Measurements from ENCODE around the gene PDPK1. TPM values are rescaled to one million over a fixed set of nuclear protein-coding genes. Genes with fewer than 3 reads are reported as not detected.

The PDPK1 gene
- total RNA-seq, 1 donor = 29.9 TPM

GRCh38 chr16:2586241-2586640 lies 48.4 kb downstream of the PDPK1 start:
- no peak for DNase-seq (ENCODE audit: low read depth)
- TF ChIP-seq CTCF (IDR thresholded peaks at IDR 0.05; ENCODE audit: insufficient read depth, low read length) = no peak

GRCh38 chr16:2586901-2587480 lies 49.2 kb downstream of the PDPK1 start:
- no peak for DNase-seq (ENCODE audit: low read depth)
- H3K4me3 ChIP-seq (ENCODE audit: low read depth, low read length) = no peak overlapping the region
- no peak for TF ChIP-seq CTCF (IDR thresholded peaks at IDR 0.05; ENCODE audit: insufficient read depth, low read length)

More at GRCh38 chr16:2586241-2586640, 48.4 kb downstream of the PDPK1 start:
- H3K4me3 ChIP-seq (ENCODE audit: low read depth, low read length) = no peak overlapping the region

GRCh38 chr16:2587891-2588565 lies 50.2 kb downstream of the PDPK1 start:
- H3K4me3 ChIP-seq (ENCODE audit: low read depth, low read length) = no peak overlapping the region
- DNase-seq (ENCODE audit: low read depth) = no peak
- TF ChIP-seq CTCF (IDR thresholded peaks at IDR 0.05; ENCODE audit: insufficient read depth, low read length) = no peak

- H3K4me3 ChIP-seq (ENCODE audit: low read depth, low read length) = no peak overlapping the region
- TF ChIP-seq CTCF (IDR thresholded peaks at IDR 0.05; ENCODE audit: insufficient read depth, low read length) = no peak
- DNase-seq (ENCODE audit: low read depth) = no peak
Measured at GRCh38 chr16:2591476-2592240, 53.8 kb downstream of the PDPK1 start.

- no peak for DNase-seq (ENCODE audit: low read depth)
- H3K4me3 ChIP-seq (ENCODE audit: low read depth, low read length) = no peak overlapping the region
- no peak for TF ChIP-seq CTCF (IDR thresholded peaks at IDR 0.05; ENCODE audit: insufficient read depth, low read length)
Measured at GRCh38 chr16:2592786-2593185, 55.0 kb downstream of the PDPK1 start.

GRCh38 chr16:2595393-2596205 lies 57.8 kb downstream of the PDPK1 start:
- no peak for TF ChIP-seq CTCF (IDR thresholded peaks at IDR 0.05; ENCODE audit: insufficient read depth, low read length)
- DNase-seq (ENCODE audit: low read depth) = no peak
- no peak overlapping the region for H3K4me3 ChIP-seq (ENCODE audit: low read depth, low read length)
